Fibroblast of skin of right biceps (primary cell): ENCODE measurements around the gene TRIM34.
A peak's percentile ranks its signal among the peaks of the same experiment; 100 is the strongest.
"Not testable (repeated sequence)": the region's sequence is repeated elsewhere in the genome, so short reads cannot be mapped to it uniquely, and the experiment has no call there.

Experiments used
- DNase-seq: peaks from one replicate; pipeline ENCODE4 v3.0.0-alpha.2; 2013

Gene TRIM34

GRCh38 chr11:5621580-5621979, 3.2 kb upstream of the TRIM34 start:
- DNase-seq = no peak

- no peak for DNase-seq
These were observed 2.0 kb upstream of the TRIM34 start for GRCh38 chr11:5622802-5623201.

GRCh38 chr11:5625281-5625680, 480 bp downstream of the TRIM34 start:
- DNase-seq = no peak

- peak; percentile 63 for DNase-seq
These were observed 1.4 kb downstream of the TRIM34 start for GRCh38 chr11:5626196-5626595.

- DNase-seq = no peak
These were observed 6.6 kb downstream of the TRIM34 start for GRCh38 chr11:5631417-5631816.

GRCh38 chr11:5631969-5632635, 7.3 kb downstream of the TRIM34 start:
- DNase-seq = no peak

GRCh38 chr11:5639953-5640352, 15.2 kb downstream of the TRIM34 start:
- no peak for DNase-seq

GRCh38 chr11:5643585-5643984, 18.8 kb downstream of the TRIM34 start:
- DNase-seq = no peak

GRCh38 chr11:5646139-5646538, 21.3 kb downstream of the TRIM34 start:
- DNase-seq = no peak

GRCh38 chr11:5655474-5655873, 30.7 kb downstream of the TRIM34 start:
- DNase-seq = no peak

- not testable (repeated sequence) for DNase-seq
These were observed 32.2 kb downstream of the TRIM34 start for GRCh38 chr11:5656956-5657355.

- no peak for DNase-seq
These were observed 33.5 kb downstream of the TRIM34 start for GRCh38 chr11:5658318-5658717.

GRCh38 chr11:5663511-5663910, 38.7 kb downstream of the TRIM34 start:
- no peak for DNase-seq

GRCh38 chr11:5665051-5665570, 40.3 kb downstream of the TRIM34 start:
- DNase-seq = no peak

- DNase-seq = no peak
These were observed 41.1 kb downstream of the TRIM34 start for GRCh38 chr11:5665746-5666401.

GRCh38 chr11:5666402-5666793, 41.6 kb downstream of the TRIM34 start:
- DNase-seq = peak; percentile 7

- DNase-seq = no peak
These were observed 47.0 kb downstream of the TRIM34 start for GRCh38 chr11:5671831-5672230.

- no peak for DNase-seq
These were observed 49.6 kb downstream of the TRIM34 start for GRCh38 chr11:5674391-5674790.

GRCh38 chr11:5679811-5680210, 55.0 kb downstream of the TRIM34 start:
- no peak for DNase-seq

GRCh38 chr11:5682890-5683441, 58.2 kb downstream of the TRIM34 start:
- not testable (repeated sequence) for DNase-seq

- DNase-seq = not testable (repeated sequence)
These were observed 58.8 kb downstream of the TRIM34 start for GRCh38 chr11:5683620-5684019.

- peak; percentile 4 for DNase-seq
These were observed 59.3 kb downstream of the TRIM34 start for GRCh38 chr11:5684036-5684645.

- peak; percentile 98 for DNase-seq
These were observed 60.0 kb downstream of the TRIM34 start, which contains the start of gene TRIM5 for GRCh38 chr11:5684646-5685362. Gene TRIM5, minus strand, starts transcription at chr11:5685074. Its CDS starts 4,897 bp downstream, at chr11:5680177.
